PC-9 (cell line): ENCODE measurements around the gene CBFA2T3. TPM values are rescaled to one million over a fixed set of nuclear protein-coding genes. Genes with fewer than 3 reads are reported as not detected.

Experiments used
- BruUV-seq: library from RNA; stranded (reverse); fragments of 400-500 nt; replicated peaks from 2 replicates; lab custom pipeline; 2021; lab: Mats Ljungman, UMichigan
- CTCF ChIA-PET: fragments of 300-600 bp; sonication (Branson Sonifier 250); formaldehyde crosslinking; loops from one replicate; lab custom pipeline; 2022; ENCODE audit warnings: antibody characterized with exemption; lab: Charles Lee
- POLR2A ChIA-PET: fragments of 300-600 bp; sonication (Branson Sonifier 250); formaldehyde crosslinking; loops from one replicate; lab custom pipeline; 2022; ENCODE audit warnings: antibody characterized with exemption; ENCODE audit not compliant: unreplicated experiment; lab: Charles Lee
- DNase-seq, 2 experiments: peaks; one replicate each; pipeline versions ENCODE4 v3.0.0 to v3.0.0-alpha.2; 2015 to 2022; ENCODE audit warnings: mixed read lengths in 1 of 2
- H2AFZ ChIP-seq: fragments of 200-600 bp; sonication (generic); 2 replicates; pipeline ENCODE4 v1.8.1; 2017; ENCODE audit warnings: antibody characterized with exemption
- H3F3A ChIP-seq: fragments of 200-600 bp; sonication (generic); 2 replicates; pipeline ENCODE4 v1.8.1; 2017; ENCODE audit warnings: antibody characterized with exemption, mild to moderate bottlenecking, low read depth; ENCODE audit not compliant: insufficient read depth
- H3K27ac ChIP-seq: fragments of 200-600 bp; sonication (generic); 2 replicates; pipeline ENCODE4 v1.6.1; 2016; ENCODE audit warnings: mixed run types
- H3K27me3 ChIP-seq: fragments of 200-600 bp; sonication (generic); 2 replicates; pipeline ENCODE4 v1.6.1; 2016; ENCODE audit warnings: low read depth, mixed run types; ENCODE audit not compliant: insufficient read depth
- H3K36me3 ChIP-seq: fragments of 200-600 bp; sonication (generic); 2 replicates; pipeline ENCODE4 v1.6.1; 2016; ENCODE audit warnings: low read depth, mixed run types
- H3K4me1 ChIP-seq: fragments of 200-600 bp; sonication (generic); replicated peaks from 2 replicates; pipeline ENCODE4 v1.6.1; 2016; ENCODE audit warnings: mixed run types; ENCODE audit not compliant: insufficient read depth
- H3K4me2 ChIP-seq: fragments of 200-600 bp; sonication (generic); 2 replicates; pipeline ENCODE4 v1.6.1; 2017; ENCODE audit warnings: mixed run types
- H3K4me3 ChIP-seq: fragments of 200-600 bp; sonication (generic); 2 replicates; pipeline ENCODE4 v1.6.1; 2016; ENCODE audit warnings: mixed run types
- H3K79me2 ChIP-seq: fragments of 200-600 bp; sonication (generic); 2 replicates; pipeline ENCODE4 v1.6.1; 2017; ENCODE audit warnings: low read depth, mixed run types
- H3K9me2 ChIP-seq: fragments of 200-600 bp; sonication (generic); 2 replicates; pipeline ENCODE4 v1.8.1; 2017; ENCODE audit warnings: mild to moderate bottlenecking; ENCODE audit not compliant: insufficient read depth
- H3K9me3 ChIP-seq: fragments of 200-600 bp; sonication (generic); 2 replicates; pipeline ENCODE4 v1.8.1; 2016; ENCODE audit warnings: low read depth; ENCODE audit not compliant: insufficient read depth
- H4K20me1 ChIP-seq: fragments of 200-600 bp; sonication (generic); 2 replicates; pipeline ENCODE4 v1.8.1; 2017; ENCODE audit not compliant: insufficient read depth
- EZH2 ChIP-seq: fragments of 200-600 bp; sonication (generic); IDR thresholded peaks from 2 replicates; pipeline ENCODE4 v1.8.0; 2017; ENCODE audit warnings: antibody characterized with exemption, low read depth
- intact Hi-C: fragments of 100-400 bp; cut with micrococcal nuclease; formaldehyde crosslinking; loops from one replicate; pipeline ENCODE4 v1.10.0; 2022; ENCODE audit not compliant: unreplicated experiment
- total RNA-seq: library from RNA; stranded (reverse); gene quantifications from 2 replicates; pipeline ENCODE4 v1.2.3, GENCODE V29; 2021
- TF ChIP-seq, protein P1 (sequence below): fragments of 200-600 bp; sonication (generic); conservative IDR thresholded peaks from 2 replicates; pipeline ENCODE4 v1.6.1; 2017; ENCODE audit warnings: mixed run types, antibody characterized with exemption, mild to moderate bottlenecking, moderate library complexity

CBFA2T3 gene
- total RNA-seq, 1 experiment from 2014 or later: 1.0 TPM

GRCh38 chr16:88982286-88983084, 5.5 kb upstream of the CBFA2T3 start:
- Histone ChIP-seq H3K4me1 (no peaks in the 10 kb centered on the region), H3K27ac (no peak overlapping the region), H3K9me3 (no peaks in the 10 kb centered on the region), H3K4me3 (no peak overlapping the region), H3F3A (no peaks in the 10 kb centered on the region), H3K79me2 (no peaks in the 10 kb centered on the region), H2AFZ (no peak overlapping the region), H3K27me3 (peaks cover 71% of the 10 kb centered on the region), H3K4me2 (no peak overlapping the region), H3K9me2 (no peaks in the 10 kb centered on the region), H4K20me1 (no peaks in the 10 kb centered on the region), H3K36me3 (no peaks in the 10 kb centered on the region)
- no peak for DNase-seq
- CTCF ChIA-PET: no interaction called here
- POLR2A ChIA-PET: no interaction called here
- no TSS peak for BruUV-seq
- TF ChIP-seq EZH2: no peak
- TF ChIP-seq, protein P1, sequence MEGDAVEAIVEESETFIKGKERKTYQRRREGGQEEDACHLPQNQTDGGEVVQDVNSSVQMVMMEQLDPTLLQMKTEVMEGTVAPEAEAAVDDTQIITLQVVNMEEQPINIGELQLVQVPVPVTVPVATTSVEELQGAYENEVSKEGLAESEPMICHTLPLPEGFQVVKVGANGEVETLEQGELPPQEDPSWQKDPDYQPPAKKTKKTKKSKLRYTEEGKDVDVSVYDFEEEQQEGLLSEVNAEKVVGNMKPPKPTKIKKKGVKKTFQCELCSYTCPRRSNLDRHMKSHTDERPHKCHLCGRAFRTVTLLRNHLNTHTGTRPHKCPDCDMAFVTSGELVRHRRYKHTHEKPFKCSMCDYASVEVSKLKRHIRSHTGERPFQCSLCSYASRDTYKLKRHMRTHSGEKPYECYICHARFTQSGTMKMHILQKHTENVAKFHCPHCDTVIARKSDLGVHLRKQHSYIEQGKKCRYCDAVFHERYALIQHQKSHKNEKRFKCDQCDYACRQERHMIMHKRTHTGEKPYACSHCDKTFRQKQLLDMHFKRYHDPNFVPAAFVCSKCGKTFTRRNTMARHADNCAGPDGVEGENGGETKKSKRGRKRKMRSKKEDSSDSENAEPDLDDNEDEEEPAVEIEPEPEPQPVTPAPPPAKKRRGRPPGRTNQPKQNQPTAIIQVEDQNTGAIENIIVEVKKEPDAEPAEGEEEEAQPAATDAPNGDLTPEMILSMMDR: no peak
- intact Hi-C loops: no loop called here

DNA sequence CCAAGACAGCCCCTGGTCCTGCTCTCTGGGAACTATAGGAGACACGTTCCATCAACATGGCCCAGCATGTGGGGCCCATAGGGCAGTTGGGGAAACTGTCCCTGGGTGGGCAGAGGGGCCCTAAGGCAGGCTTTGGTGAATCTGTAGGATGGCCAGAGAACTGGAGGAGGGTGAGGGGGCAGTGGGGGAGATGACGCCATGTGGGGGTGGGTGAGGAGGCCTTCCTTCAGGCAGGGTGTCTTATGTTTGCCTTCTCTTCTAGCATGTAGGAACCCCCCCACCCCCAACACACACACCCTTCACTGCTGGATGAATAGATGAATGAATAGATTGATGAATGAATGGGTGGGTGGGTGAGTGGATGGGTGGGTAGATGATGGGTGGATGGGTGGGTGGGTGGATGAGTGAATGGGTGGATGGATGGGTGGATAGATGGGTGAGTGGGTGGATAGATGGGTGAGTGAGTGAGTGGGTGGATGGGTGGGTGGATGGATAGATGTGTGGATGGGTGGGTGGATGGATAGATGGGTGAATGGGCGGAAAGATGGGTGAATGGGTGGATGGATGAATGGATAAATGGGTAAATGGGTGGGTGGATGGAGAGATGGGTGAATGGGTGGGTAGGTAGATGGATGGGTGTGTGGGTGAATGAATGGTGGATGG, 2.5 kb upstream of the CBFA2T3 start:
- no peaks in the 10 kb centered on the region for H3K79me2 ChIP-seq
- H3K9me3 ChIP-seq: no peaks in the 10 kb centered on the region
- H3F3A ChIP-seq: no peaks in the 10 kb centered on the region
- TF ChIP-seq, protein P1: no peak
- TF ChIP-seq EZH2: no peak
- H3K27me3 ChIP-seq: peaks cover 64% of the 10 kb centered on the region
- CTCF ChIA-PET: no interaction called here
- intact Hi-C loops: no loop called here
- H3K4me3 ChIP-seq: no peak overlapping the region
- H4K20me1 ChIP-seq: no peaks in the 10 kb centered on the region
- H3K9me2 ChIP-seq: no peaks in the 10 kb centered on the region
- no peaks in the 10 kb centered on the region for H3K4me1 ChIP-seq
- no peak for DNase-seq
- H3K36me3 ChIP-seq: no peaks in the 10 kb centered on the region
- H3K27ac ChIP-seq: no peak overlapping the region
- POLR2A ChIA-PET: no interaction called here
- H2AFZ ChIP-seq: no peak overlapping the region
- H3K4me2 ChIP-seq: no peak overlapping the region
- BruUV-seq: no TSS peak

- Histone ChIP-seq H3K9me2 (no peaks in the 10 kb centered on the region), H3K27ac (no peak overlapping the region), H3F3A (no peaks in the 10 kb centered on the region), H4K20me1 (no peaks in the 10 kb centered on the region), H3K4me1 (no peaks in the 10 kb centered on the region), H3K4me2 (no peak overlapping the region), H3K4me3 (no peak overlapping the region), H3K79me2 (no peaks in the 10 kb centered on the region), H3K27me3 (peaks cover 64% of the 10 kb centered on the region), H3K9me3 (no peaks in the 10 kb centered on the region), H2AFZ (no peak overlapping the region), H3K36me3 (no peaks in the 10 kb centered on the region)
- intact Hi-C loops: no loop called here
- ChIA-PET CTCF (no interaction called here), POLR2A (no interaction called here)
- no TSS peak for BruUV-seq
- TF ChIP-seq EZH2: no peak
- TF ChIP-seq, protein P1: no peak
- DNase-seq: no peak
Observed at GRCh38 chr16:88978608-88979346, 1.8 kb upstream of the CBFA2T3 start.
